Measurements from ENCODE around the gene IFT122.

- TF ChIP-seq, protein P1, sequence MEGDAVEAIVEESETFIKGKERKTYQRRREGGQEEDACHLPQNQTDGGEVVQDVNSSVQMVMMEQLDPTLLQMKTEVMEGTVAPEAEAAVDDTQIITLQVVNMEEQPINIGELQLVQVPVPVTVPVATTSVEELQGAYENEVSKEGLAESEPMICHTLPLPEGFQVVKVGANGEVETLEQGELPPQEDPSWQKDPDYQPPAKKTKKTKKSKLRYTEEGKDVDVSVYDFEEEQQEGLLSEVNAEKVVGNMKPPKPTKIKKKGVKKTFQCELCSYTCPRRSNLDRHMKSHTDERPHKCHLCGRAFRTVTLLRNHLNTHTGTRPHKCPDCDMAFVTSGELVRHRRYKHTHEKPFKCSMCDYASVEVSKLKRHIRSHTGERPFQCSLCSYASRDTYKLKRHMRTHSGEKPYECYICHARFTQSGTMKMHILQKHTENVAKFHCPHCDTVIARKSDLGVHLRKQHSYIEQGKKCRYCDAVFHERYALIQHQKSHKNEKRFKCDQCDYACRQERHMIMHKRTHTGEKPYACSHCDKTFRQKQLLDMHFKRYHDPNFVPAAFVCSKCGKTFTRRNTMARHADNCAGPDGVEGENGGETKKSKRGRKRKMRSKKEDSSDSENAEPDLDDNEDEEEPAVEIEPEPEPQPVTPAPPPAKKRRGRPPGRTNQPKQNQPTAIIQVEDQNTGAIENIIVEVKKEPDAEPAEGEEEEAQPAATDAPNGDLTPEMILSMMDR (IDR thresholded peaks at IDR 0.05; ENCODE audit: insufficient read depth, low read depth, low read length) = no peak
- TF ChIP-seq EZH2 (IDR thresholded peaks at IDR 0.05; ENCODE audit: insufficient read depth, low read length) = no peak
These were observed 29.0 kb downstream of the IFT122 start for GRCh38 chr3:129469026-129469425.
